Amygdala (tissue), 56 donors: Measurements from ENCODE around the gene PTGER4.
"Not testable (repeated sequence)": the region's sequence is repeated elsewhere in the genome, so short reads cannot be mapped to it uniquely, and the experiment has no call there.

Experiments
- DNase-seq, 56 donors: peaks; one replicate each; lab custom pipeline; 2025; lab: John Stamatoyannopoulos, UW

PTGER4 gene

GRCh38 chr5:40688127-40688761, 8.5 kb downstream of the PTGER4 start:
- peak in 52 of 56 donors; percentile 7 to 90 (median 56) for DNase-seq

GRCh38 chr5:40688996-40689395, 9.3 kb downstream of the PTGER4 start:
- DNase-seq: no peak

- no peak for DNase-seq
Observed at GRCh38 chr5:40689438-40689837, 9.7 kb downstream of the PTGER4 start.

GRCh38 chr5:40690267-40690666, 10.6 kb downstream of the PTGER4 start:
- no peak for DNase-seq

GRCh38 chr5:40691894-40692293, 12.2 kb downstream of the PTGER4 start:
- DNase-seq: no peak

- no peak for DNase-seq
Observed at GRCh38 chr5:40694433-40694832, 14.7 kb downstream of the PTGER4 start.

GRCh38 chr5:40700116-40700782, 20.5 kb downstream of the PTGER4 start:
- DNase-seq: no peak

GRCh38 chr5:40702027-40702426, 22.3 kb downstream of the PTGER4 start:
- DNase-seq: not testable (repeated sequence)

GRCh38 chr5:40705484-40705883, 25.8 kb downstream of the PTGER4 start:
- not testable (repeated sequence) for DNase-seq

- DNase-seq: not testable (repeated sequence)
Observed at GRCh38 chr5:40710575-40710974, 30.9 kb downstream of the PTGER4 start.

- no peak for DNase-seq
Observed at GRCh38 chr5:40714001-40714400, 34.3 kb downstream of the PTGER4 start.

- DNase-seq: peak in 10 of 56 donors; percentile 3 to 48 (median 16)
Observed at GRCh38 chr5:40716000-40716399, 36.3 kb downstream of the PTGER4 start.

- DNase-seq: no peak
Observed at GRCh38 chr5:40716590-40716989, 36.9 kb downstream of the PTGER4 start.

GRCh38 chr5:40717281-40717680, 37.6 kb downstream of the PTGER4 start:
- DNase-seq: no peak

- DNase-seq: no peak
Observed at GRCh38 chr5:40720069-40720468, 40.4 kb downstream of the PTGER4 start.

GRCh38 chr5:40722497-40722911, 42.8 kb downstream of the PTGER4 start:
- DNase-seq: not testable (repeated sequence)

GRCh38 chr5:40733434-40733833, 53.7 kb downstream of the PTGER4 start:
- no peak for DNase-seq

- DNase-seq: no peak
Observed at GRCh38 chr5:40733879-40734563, 54.3 kb downstream of the PTGER4 start.

- no peak for DNase-seq
Observed at GRCh38 chr5:40734986-40735385, 55.3 kb downstream of the PTGER4 start.

GRCh38 chr5:40735609-40736008, 55.9 kb downstream of the PTGER4 start:
- DNase-seq: no peak

- DNase-seq: peak in 2 of 56 donors; percentile 3 to 68
Observed at GRCh38 chr5:40736103-40736875, 56.6 kb downstream of the PTGER4 start.
